Superior temporal gyrus (tissue), 1 donor: ENCODE measurements around the gene PSMC3IP.
A peak's percentile ranks its signal among the peaks of the same experiment; 100 is the strongest.

Source experiments
- DNase-seq: peaks from one replicate; pipeline ENCODE4 v3.0.0-alpha.2; 2016; ENCODE audit errors: extremely low spot score

PSMC3IP gene

DNA sequence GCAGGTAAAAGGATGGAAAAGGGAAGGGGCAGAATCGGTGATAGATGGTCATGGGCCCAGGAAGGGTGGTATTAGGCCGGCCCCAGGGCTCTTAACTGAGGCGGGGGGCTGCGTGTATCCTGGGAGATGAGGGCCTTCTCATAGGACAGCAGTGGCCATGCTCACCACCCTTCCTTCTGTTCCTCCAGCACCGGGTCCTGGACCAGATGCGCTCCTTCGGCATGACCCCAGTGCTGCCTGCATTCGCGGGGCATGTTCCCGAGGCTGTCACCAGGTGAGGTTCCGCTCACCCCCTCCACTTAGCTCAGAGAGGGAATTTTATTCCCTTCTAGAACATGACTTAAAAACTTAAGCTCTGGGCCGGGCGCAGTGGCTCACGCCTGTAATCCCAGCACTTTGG is 39.0 kb downstream of the PSMC3IP start:
- no peak for DNase-seq

DNA sequence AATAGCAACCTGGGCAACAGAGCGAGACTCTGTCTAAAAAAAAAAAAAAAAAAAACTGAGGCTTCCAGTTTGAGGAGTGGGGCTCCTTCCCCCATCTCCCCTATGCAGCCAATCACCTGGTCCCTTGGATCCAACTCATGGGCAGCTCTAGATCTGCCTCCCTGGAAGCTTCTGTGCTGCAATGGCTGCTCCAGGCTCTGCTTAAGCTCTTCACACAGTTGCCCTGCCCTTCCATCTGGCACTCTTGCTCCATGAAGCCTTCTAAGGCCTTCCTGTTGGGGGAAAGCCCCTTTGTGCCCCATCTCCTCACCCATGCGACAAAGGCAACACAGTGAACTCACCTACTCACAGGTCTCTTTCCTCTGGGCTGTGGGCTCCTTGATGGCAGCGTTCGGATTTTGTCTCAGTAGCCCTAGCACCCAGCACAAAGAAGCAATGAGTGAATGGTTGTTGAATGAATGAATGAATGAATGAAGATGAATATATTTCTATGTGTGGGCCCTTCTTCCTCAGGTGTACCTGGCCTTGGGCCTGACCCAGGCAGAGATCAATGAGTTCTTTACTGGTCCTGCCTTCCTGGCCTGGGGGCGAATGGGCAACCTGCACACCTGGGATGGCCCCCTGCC is 39.6 kb downstream of the PSMC3IP start:
- no peak for DNase-seq

DNA sequence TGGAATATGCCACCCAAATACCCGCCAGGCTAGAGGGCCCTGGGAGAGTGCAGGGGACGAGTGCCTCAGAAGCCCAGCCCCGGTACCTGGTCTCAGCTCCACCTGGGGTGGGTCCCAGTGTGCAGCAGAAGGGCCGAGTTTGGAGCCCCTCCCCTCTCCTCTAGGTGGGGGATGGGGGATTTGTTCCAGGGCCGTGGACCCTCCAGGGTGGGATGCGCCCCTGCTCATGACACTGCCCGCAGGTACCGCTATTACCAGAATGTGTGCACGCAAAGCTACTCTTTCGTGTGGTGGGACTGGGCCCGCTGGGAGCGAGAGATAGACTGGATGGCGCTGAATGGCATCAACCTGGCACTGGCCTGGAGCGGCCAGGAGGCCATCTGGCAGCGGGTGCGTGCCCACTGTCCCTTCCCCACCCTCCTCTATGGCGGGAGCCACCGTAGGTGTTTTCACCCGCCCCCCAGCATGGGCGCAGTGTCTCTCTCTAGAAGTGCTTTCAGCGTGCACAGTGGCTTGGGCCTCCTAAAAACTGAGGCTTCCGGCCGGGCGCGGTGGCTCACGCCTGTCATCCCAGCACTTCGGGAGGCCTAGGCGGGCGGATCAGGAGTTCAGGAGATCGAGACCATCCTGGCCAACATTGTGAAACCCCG is 40.2 kb downstream of the PSMC3IP start:
- no peak for DNase-seq

DNA sequence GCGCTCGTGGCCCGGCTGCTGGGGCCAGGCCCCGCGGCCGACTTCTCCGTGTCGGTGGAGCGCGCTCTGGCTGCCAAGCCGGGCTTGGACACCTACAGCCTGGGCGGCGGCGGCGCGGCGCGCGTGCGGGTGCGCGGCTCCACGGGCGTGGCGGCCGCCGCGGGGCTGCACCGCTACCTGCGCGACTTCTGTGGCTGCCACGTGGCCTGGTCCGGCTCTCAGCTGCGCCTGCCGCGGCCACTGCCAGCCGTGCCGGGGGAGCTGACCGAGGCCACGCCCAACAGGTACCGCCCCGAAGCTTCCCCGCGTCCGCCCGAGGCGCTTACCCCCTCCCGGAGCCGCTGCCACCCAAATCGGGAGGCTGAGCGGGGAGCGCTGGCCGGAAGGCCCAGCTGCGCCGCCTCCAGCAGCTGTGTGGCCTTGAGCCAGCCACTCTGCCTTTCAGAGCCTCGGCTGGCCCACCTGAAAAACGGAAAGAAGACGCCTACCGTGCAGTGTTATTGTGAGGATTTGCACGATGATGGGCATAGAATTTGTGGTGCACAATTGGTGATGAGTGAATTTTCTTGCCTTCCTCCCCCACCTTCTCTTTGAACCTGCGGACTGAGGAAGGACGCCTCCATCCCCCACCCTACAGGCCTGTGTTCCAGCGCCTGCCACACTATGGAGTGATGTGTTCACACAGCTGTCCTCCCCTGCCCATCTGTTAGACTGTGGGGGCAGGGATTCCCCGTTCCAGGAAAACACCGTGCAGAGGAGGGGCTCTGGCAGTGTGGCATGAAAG is 41.0 kb downstream of the PSMC3IP start:
- DNase-seq, result peak; percentile 79

DNA sequence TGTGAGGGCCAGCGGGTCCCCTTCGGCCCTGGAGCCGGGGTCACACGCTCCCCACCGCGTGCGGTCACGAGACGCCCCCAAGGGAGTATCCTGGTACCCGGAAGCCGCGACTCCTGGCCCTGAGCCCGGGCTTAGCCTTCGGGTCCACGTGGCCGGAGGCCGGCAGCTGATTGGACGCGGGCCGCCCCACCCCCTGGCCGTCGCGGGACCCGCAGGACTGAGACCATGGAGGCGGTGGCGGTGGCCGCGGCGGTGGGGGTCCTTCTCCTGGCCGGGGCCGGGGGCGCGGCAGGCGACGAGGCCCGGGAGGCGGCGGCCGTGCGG is 41.5 kb downstream of the PSMC3IP start, which contains the start of gene NAGLU:
NAGLU (plus strand) TSS at position 194 of the 324 bp plus-strand sequence; CDS start at position 226, 32 bp downstream.
- peak; percentile 94 for DNase-seq

DNA sequence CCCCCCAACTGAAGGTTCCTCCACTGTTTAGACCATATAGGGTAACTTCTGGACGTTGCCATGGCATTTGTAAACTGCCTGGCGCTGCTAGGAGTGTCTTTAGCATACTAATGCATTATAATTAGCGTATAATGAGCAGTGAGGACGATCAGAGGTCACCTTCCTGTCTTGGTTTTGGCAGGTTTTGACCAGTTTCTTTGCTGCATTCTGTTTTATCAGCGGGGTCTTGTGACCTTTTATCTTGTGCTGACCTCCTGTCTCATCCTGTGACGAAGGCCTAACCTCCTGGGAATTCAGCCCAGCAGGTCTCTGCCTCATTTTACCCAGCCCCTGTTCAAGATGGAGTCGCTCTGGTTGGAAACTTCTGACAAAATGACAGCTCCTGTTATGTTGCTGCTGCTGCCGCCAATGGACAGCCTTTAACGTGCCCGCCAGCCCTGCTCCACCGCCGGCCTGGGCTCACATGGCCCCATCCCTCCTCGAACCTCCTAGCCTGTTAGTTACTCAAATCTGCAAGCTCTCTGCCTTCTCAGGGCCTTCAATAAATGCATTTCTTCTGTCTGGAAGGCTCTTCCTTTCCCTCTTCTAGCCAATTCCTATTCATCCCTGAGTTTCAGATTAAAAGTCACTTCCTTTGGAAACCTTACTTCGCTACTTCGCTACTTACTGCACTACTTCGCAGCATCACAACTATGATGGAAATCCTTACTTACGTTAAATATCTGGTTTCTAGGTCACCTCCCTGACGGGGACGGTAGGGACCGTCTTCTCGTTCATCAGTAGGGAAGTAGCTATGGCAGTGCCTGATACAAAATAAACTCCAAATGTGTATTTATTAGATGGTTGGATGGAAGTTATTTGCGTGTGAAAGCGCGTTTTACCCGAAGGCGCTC is 42.1 kb downstream of the PSMC3IP start:
- no peak for DNase-seq

DNA sequence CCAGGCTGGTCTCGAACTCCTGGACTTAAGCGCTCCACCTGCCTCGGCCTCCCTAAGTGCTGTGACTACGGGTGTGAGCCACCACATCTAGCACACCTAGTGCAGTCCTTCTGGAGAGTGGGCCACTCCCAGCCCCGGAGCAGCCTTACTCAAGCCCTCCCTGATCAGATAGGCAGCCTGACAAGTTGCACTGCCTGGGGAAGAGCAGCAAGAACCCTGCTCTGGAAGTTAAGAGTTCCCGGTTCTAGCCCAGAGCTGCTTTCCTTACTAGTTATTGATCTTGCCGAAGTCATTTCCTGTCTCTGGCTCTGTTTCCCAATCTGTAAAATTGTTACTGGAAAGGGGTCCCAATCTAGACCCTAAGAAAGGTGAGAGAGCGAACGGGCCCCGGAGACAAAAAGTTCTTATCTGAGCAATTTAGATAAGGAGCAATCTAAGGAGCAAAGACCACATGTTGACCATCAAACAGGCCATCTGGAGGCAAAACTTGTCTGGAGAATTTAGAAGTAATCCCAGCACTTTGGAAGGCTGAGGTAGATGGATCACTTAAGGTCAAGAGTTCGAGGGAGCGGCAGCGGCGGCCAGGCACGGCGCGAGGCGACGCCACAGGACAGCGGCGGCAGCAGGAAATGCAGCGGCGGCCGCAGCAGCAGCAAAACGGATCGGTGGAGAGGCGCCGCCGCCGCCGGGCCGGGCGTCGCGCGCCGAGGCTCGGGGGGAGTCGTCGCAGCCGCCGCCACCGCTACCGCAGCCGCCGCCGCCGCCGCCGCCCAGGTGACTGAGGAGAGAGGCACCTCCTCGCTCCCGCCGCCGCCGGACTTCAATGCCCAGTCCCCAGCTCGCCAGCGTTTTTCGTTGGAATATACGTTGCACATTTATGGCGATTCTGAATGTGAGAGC is 45.8 kb downstream of the PSMC3IP start:
- DNase-seq, result peak; percentile 67

DNA sequence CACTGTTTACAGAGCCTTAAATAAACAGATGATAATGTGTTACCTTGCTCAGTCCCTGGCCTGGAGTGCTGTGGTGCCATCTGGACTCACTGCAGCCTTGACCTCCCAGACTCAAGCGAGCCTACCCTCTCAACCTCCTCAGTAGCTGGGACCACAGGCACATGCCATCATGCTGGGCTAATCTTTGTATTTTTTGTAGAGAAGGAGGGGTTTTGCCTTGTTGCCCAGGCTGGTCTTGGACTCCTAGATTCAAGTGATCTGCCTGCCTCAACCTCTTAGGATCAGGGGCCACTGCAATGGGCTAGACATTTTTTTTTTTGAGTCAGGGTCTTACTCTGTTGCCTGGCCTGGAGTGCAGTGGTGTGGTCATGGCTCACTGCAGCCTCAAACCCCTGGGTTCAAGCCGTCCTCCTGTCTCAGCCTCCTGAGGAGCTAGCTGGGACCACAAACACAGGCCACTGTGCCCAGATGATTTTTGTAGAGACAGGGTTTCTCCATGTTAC is 46.5 kb downstream of the PSMC3IP start:
- DNase-seq, result no peak

DNA sequence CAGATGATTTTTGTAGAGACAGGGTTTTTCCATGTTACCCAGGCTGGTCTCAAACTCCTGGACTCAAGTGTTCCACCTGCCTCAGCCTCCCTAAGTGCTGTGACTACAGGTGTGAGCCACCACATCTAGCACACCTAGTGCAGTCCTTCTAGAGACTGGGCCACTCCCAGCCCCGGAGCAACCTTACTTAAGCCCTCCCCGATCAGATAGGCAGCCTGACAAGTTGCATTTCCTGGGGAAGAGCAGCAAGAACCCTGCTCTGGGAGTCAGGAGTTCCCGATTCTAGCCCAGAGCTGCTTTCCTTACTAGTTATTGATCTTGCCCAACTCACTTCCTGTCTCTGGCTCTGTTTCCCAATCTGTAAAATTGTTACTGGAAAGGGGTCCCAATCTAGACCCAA is 48.5 kb downstream of the PSMC3IP start:
- DNase-seq, result no peak

DNA sequence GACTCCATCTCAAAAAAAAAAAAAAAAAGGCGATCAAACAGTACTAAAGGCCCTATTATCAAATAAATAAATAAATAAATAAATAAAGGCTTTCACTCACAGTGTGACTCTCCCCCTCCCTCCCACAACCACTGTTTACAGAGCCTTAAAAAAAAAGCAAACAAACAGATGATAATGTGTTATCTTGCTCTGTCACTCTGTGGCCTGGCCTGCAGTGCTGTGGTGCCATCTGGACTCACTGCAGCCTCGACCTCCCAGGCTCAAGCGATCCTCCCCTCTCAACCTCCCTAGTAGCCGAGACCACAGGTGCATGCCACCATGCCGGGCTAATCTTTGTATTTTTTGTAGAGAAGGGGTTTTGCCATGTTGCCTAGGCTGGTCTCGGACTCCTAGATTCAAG is 49.6 kb downstream of the PSMC3IP start:
- DNase-seq, result no peak

DNA sequence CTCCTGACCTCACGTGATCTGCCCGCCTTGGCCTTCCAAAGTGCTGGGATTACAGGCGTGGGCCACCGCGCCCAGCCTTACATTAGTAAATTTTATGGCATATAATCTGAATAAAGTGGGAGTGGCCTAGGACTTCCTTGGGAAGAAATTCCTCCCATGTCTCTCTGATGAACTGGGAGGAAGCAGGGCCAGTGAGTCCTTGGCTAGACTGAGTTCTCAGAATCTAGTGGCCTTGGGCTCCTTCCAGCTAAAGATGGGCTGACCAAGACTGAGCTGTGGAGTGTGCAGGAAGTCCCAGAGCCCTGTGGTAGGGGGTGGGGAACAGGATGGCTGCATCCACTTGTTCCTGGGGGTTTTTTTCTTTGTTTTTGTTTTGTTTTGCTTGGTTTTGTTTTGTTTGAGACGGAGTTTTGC is 51.5 kb downstream of the PSMC3IP start:
- no peak for DNase-seq

DNA sequence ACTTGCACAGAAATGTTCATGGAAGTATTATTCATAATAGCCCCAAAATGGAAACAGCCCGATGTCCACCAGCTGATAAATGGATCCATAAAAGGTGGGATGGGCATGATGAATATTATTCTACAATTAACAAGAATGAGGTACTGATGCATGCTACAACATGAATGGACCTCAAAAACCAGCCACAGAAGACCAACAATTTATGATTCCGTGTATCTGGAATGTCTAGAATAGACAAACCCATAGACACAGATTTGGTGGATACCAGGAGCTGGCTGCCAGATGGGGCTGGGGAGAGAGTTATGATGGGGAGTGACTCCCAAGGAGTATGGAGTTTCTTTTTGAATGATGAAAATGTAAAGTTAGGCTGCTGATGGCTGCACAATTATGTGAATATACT is 52.3 kb downstream of the PSMC3IP start:
- no peak for DNase-seq

DNA sequence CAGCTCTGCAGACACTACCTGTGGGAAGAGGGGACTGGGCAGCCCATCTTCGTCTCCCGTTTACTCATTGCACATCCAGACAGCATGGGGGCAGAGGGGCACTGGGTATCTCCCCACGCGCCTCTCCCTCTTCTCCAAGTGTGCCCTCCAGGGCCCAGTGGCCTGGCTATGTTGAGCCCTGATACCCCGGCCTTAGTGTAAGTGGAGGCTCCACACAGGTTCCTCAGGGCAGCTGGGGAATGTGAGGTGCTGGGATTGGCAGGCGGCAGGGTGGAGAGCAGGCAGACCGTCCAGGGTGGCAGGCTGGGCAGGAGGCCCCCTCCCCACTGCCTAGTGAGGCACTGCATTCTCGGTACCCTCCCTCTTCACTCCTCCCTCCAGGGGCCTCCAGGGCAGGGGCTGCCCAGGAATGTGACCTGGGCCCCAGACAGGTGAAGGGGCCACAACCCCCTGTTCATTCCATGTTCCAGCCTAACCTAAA is 54.7 kb downstream of the PSMC3IP start:
- no peak for DNase-seq
